ENCODE data around the gene ALDH3A1. TPM values are rescaled to one million over a fixed set of nuclear protein-coding genes. Genes with fewer than 3 reads are reported as not detected.

ALDH3A1 gene
- total and polyA plus RNA-seq, 9 of the 15 experiments (the other 6 are each of a cell fraction or from before 2014, with no cell fraction given) = not detected

DNA sequence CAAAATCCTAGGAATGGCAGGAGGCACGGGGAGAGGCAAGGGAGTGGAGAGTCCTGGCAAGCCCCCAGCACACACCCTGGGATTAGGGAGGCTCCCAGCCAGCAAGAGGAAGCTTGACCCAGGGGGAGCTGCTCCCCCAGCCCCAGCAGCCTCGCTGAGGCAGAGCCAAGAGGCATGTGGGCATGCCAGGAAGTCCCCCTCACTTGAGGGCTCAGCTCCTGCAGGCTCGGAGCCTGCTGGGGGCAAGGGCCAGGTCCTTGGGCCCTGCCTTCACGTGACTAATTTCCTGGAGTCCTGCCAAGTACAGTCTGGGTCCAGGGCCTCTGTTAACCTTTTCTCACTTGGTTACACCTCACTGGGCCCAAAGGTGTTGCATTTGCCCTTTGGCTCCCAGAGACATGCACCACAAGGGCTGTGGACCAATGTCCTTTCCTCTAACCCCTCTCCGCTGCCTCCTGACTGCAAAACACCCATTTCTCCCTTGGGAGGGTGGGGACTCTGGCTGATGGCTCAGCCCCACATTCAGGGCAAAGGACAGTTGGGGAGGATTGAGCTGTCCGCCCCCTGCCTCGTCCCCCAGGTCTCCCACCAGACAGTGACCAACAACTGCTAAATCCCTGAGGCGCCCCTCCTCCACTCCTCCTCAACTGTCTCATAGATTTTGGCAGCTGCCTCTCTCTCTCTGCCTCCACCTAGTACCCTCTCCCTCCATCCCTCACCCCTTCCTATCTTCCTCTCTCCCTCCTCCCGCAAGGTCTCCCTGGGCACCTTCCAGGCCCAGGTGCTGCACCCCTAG, 27.3 kb downstream of the ALDH3A1 start:
- TF ChIP-seq, protein P1, sequence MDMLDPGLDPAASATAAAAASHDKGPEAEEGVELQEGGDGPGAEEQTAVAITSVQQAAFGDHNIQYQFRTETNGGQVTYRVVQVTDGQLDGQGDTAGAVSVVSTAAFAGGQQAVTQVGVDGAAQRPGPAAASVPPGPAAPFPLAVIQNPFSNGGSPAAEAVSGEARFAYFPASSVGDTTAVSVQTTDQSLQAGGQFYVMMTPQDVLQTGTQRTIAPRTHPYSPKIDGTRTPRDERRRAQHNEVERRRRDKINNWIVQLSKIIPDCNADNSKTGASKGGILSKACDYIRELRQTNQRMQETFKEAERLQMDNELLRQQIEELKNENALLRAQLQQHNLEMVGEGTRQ (CRISPR knock-in tag; IDR thresholded peaks at IDR 0.05) = peak; percentile 31
- TF ChIP-seq NFIC (IDR thresholded peaks at IDR 0.05) = peak; percentile 7; the same call in 1 of the 2 replicates
- TF ChIP-seq, protein P2, sequence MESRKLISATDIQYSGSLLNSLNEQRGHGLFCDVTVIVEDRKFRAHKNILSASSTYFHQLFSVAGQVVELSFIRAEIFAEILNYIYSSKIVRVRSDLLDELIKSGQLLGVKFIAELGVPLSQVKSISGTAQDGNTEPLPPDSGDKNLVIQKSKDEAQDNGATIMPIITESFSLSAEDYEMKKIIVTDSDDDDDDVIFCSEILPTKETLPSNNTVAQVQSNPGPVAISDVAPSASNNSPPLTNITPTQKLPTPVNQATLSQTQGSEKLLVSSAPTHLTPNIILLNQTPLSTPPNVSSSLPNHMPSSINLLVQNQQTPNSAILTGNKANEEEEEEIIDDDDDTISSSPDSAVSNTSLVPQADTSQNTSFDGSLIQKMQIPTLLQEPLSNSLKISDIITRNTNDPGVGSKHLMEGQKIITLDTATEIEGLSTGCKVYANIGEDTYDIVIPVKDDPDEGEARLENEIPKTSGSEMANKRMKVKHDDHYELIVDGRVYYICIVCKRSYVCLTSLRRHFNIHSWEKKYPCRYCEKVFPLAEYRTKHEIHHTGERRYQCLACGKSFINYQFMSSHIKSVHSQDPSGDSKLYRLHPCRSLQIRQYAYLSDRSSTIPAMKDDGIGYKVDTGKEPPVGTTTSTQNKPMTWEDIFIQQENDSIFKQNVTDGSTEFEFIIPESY (CRISPR knock-in tag; IDR thresholded peaks at IDR 0.05) = no peak
- 0% methylated on average over 8 of the region's 9 CpGs for WGBS (ENCODE audit: insufficient coverage, low coverage, missing lambda C conversion rate)
- POLR2A ChIA-PET = interaction anchor here (0.7 kb wide), 1 partner anchor 1312 kb away, joined by 3 read pairs; no protein-coding TSS in a partner anchor
- H3K4me2 ChIP-seq (ENCODE audit: insufficient read depth, low read length) = no peak overlapping the region
- H3K9ac ChIP-seq (ENCODE audit: insufficient read depth in 1 of 2, low read depth in 2 of 2, low read length in 2 of 2) = no peak overlapping the region
- CTCF ChIA-PET (ENCODE audit: low intra/inter-chr PET ratio) = no interaction called here
- in situ Hi-C loops (cut with MboI) (no loop called here), intact Hi-C loops (cut with micrococcal nuclease) (no loop called here)
- no peaks in the 10 kb centered on the region for H3K9me3 ChIP-seq (replicated peaks; ENCODE audit: control insufficient read depth, insufficient read depth, low read depth, low read length)
- BruUV-seq (replicated peaks) = no TSS peak
- H3K27me3 ChIP-seq (ENCODE audit: control insufficient read depth in 2 of 2, insufficient read depth in 2 of 2, low read length in 2 of 2) = peaks cover 0 to 44% of the 10 kb centered on the region in 2 experiments; a peak in 2 of 5 replicates
- no peak overlapping the region for H2AFZ ChIP-seq (ENCODE audit: low read depth, low read length)
- no peak overlapping the region for H3K27ac ChIP-seq (ENCODE audit: extremely low read depth, low read depth, low read length)
- H4K20me1 ChIP-seq (replicated peaks; ENCODE audit: control insufficient read depth, insufficient read depth, low read length) = no peaks in the 10 kb centered on the region
- DNase-seq (ENCODE audit: extremely low read depth in 1 of 4, low spot score in 3 of 4) = no peak
- no peak for FAIRE-seq
- ATAC-seq = no peak
- H3K4me1 ChIP-seq (replicated peaks in 1 of 2; ENCODE audit: control insufficient read depth in 2 of 2, insufficient read depth in 2 of 2, low read length in 2 of 2) = peaks cover 0 to 4% of the 10 kb centered on the region in 2 experiments; a peak in 1 of 5 replicates
- no peaks in the 10 kb centered on the region for H3K79me2 ChIP-seq (ENCODE audit: control insufficient read depth, insufficient read depth, low read length)
- H3K4me3 ChIP-seq = no peak overlapping the region
- H3K36me3 ChIP-seq (ENCODE audit: control insufficient read depth, insufficient read depth, low read length) = no peaks in the 10 kb centered on the region
- no peaks in the 10 kb centered on the region for H3K9me1 ChIP-seq (ENCODE audit: control insufficient read depth, insufficient read depth, low read length)

All from K562 (cell line).